ENCODE measurements around the gene LAMTOR4. TPM values are rescaled to one million over a fixed set of nuclear protein-coding genes. Genes with fewer than 3 reads are reported as not detected.
A peak's percentile ranks its signal among the peaks of the same experiment; 100 is the strongest.

LAMTOR4 gene
- total and polyA plus RNA-seq, 10 of the 15 experiments (the other 5 are each of a cell fraction or from before 2014, with no cell fraction given) = 73.4 to 297 (median 196) TPM

- no peak for TF ChIP-seq NFYA (IDR thresholded peaks at IDR 0.05; ENCODE audit: borderline replicate concordance, low read depth, low read length)
- TF ChIP-seq EGR1 (IDR thresholded peaks at IDR 0.05; ENCODE audit: borderline replicate concordance in 1 of 2, low read depth in 2 of 2, low read length in 2 of 2) = peak in 1 of 2 experiments; percentile 79; a peak in 2 of 3 replicates
- peak; percentile 78 for TF ChIP-seq SKIL (IDR thresholded peaks at IDR 0.05; ENCODE audit: low read depth, poor library complexity, severe bottlenecking)
- TF ChIP-seq, protein P1, sequence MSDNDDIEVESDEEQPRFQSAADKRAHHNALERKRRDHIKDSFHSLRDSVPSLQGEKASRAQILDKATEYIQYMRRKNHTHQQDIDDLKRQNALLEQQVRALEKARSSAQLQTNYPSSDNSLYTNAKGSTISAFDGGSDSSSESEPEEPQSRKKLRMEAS (IDR thresholded peaks at IDR 0.05; ENCODE audit: low read depth, low read length) = peak; percentile 83; the same call in 1 of the 2 replicates
- peak; percentile 63; the same call in 1 of the 2 replicates for TF ChIP-seq NBN (IDR thresholded peaks at IDR 0.05)
- TF ChIP-seq, protein P2, sequence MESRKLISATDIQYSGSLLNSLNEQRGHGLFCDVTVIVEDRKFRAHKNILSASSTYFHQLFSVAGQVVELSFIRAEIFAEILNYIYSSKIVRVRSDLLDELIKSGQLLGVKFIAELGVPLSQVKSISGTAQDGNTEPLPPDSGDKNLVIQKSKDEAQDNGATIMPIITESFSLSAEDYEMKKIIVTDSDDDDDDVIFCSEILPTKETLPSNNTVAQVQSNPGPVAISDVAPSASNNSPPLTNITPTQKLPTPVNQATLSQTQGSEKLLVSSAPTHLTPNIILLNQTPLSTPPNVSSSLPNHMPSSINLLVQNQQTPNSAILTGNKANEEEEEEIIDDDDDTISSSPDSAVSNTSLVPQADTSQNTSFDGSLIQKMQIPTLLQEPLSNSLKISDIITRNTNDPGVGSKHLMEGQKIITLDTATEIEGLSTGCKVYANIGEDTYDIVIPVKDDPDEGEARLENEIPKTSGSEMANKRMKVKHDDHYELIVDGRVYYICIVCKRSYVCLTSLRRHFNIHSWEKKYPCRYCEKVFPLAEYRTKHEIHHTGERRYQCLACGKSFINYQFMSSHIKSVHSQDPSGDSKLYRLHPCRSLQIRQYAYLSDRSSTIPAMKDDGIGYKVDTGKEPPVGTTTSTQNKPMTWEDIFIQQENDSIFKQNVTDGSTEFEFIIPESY (IDR thresholded peaks at IDR 0.05) = no peak
- peak; percentile 68 for TF ChIP-seq ATF7 (IDR thresholded peaks at IDR 0.05; ENCODE audit: low read depth)
- no peak for TF ChIP-seq NR2C2 (IDR thresholded peaks at IDR 0.05; ENCODE audit: borderline replicate concordance, control insufficient read depth, insufficient read length, low read depth)
- TF ChIP-seq IKZF1 (conservative IDR thresholded peaks at IDR 0.05) = peak; percentile 72
- TF ChIP-seq DPF2 (IDR thresholded peaks at IDR 0.05) = 0 out of 2 replicates have a peak, but pooled peaks have one; percentile 22
- TF ChIP-seq JUND (IDR thresholded peaks at IDR 0.05; ENCODE audit: low read depth, low read length) = no peak
- peak; percentile 86 for TF ChIP-seq POLR2A (IDR thresholded peaks at IDR 0.05; ENCODE audit: low read depth, low read length)
- 0 out of 2 replicates have a peak, but pooled peaks have one; percentile 19 for TF ChIP-seq SREBF2 (IDR thresholded peaks at IDR 0.05; ENCODE audit: low read length)
- peak; percentile 82 for TF ChIP-seq NR2F1 (conservative IDR thresholded peaks at IDR 0.05)
- TF ChIP-seq CBFB (IDR thresholded peaks at IDR 0.05; ENCODE audit: low read depth) = peak; percentile 66; the same call in 1 of the 2 replicates
- TF ChIP-seq E2F4 (IDR thresholded peaks at IDR 0.05; ENCODE audit: low read depth, low read length) = 0 out of 2 replicates have a peak, but pooled peaks have one; percentile 19
- TF ChIP-seq, protein P3, sequence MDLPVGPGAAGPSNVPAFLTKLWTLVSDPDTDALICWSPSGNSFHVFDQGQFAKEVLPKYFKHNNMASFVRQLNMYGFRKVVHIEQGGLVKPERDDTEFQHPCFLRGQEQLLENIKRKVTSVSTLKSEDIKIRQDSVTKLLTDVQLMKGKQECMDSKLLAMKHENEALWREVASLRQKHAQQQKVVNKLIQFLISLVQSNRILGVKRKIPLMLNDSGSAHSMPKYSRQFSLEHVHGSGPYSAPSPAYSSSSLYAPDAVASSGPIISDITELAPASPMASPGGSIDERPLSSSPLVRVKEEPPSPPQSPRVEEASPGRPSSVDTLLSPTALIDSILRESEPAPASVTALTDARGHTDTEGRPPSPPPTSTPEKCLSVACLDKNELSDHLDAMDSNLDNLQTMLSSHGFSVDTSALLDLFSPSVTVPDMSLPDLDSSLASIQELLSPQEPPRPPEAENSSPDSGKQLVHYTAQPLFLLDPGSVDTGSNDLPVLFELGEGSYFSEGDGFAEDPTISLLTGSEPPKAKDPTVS (IDR thresholded peaks at IDR 0.05; ENCODE audit: low read depth, low read length) = 0 out of 2 replicates have a peak, but pooled peaks have one; percentile 50
- no peak; a peak in 1 of 4 replicates for TF ChIP-seq BHLHE40 (IDR thresholded peaks at IDR 0.05; ENCODE audit: borderline replicate concordance in 1 of 2, low read depth in 2 of 2, low read length in 1 of 2)
- TF ChIP-seq NRF1 (conservative IDR thresholded peaks at IDR 0.05; ENCODE audit: low read depth, low read length) = peak; percentile 76
- peak; percentile 98 for TF ChIP-seq RB1 (IDR thresholded peaks at IDR 0.05; ENCODE audit: borderline replicate concordance)
- TF ChIP-seq CBX3 (IDR thresholded peaks at IDR 0.05; ENCODE audit: borderline replicate concordance, low read depth) = no peak
- TF ChIP-seq RELA (IDR thresholded peaks at IDR 0.05; ENCODE audit: borderline replicate concordance, partially characterized antibody) = no peak
- TF ChIP-seq POLR2AphosphoS5 (IDR thresholded peaks at IDR 0.05; ENCODE audit: low read length) = peak; percentile 73; the same call in 1 of the 2 replicates
Observed at GRCh38 chr7:100119072-100119969, 29.4 kb upstream of the LAMTOR4 start, which contains the start of the genes CNPY4 and TAF6 (continued).

All from GM12878 (cell line).